Hepatocyte (in vitro differentiated cells): Measurements from ENCODE around the gene LRRN4CL. TPM values are rescaled to one million over a fixed set of nuclear protein-coding genes. Genes with fewer than 3 reads are reported as not detected.

ENCODE experiments used
- DNase-seq: peaks from one replicate; pipeline ENCODE4 v3.0.0-alpha.2; 2016; ENCODE audit warnings: low spot score
- H2AFZ ChIP-seq: fragments of 200-600 bp; sonication (generic); 2 replicates; pipeline ENCODE4 v1.6.0; 2016; ENCODE audit warnings: antibody characterized with exemption, mild to moderate bottlenecking
- H3K27ac ChIP-seq: fragments of 200-600 bp; sonication (generic); 2 replicates; pipeline ENCODE4 v1.5.1; 2016; ENCODE audit warnings: mild to moderate bottlenecking
- H3K27me3 ChIP-seq: fragments of 200-600 bp; sonication (generic); 2 replicates; pipeline ENCODE4 v1.6.1; 2016
- H3K36me3 ChIP-seq: fragments of 200-600 bp; sonication (generic); replicated peaks from 2 replicates; pipeline ENCODE4 v1.5.1; 2016; ENCODE audit warnings: low read depth; ENCODE audit not compliant: insufficient read depth
- H3K4me1 ChIP-seq: fragments of 200-600 bp; sonication (generic); 2 replicates; pipeline ENCODE4 v1.5.1; 2016; ENCODE audit warnings: mild to moderate bottlenecking, moderate library complexity; ENCODE audit not compliant: insufficient read depth
- H3K4me2 ChIP-seq: fragments of 200-600 bp; sonication (generic); 2 replicates; pipeline ENCODE4 v1.6.0; 2016
- H3K4me3 ChIP-seq: fragments of 200-600 bp; sonication (generic); 2 replicates; pipeline ENCODE4 v1.5.1; 2016; ENCODE audit warnings: mild to moderate bottlenecking
- H3K79me2 ChIP-seq: fragments of 200-600 bp; sonication (generic); 2 replicates; pipeline ENCODE4 v1.6.0; 2017; ENCODE audit warnings: mild to moderate bottlenecking
- H3K9me2 ChIP-seq: fragments of 200-600 bp; sonication (generic); replicated peaks from 2 replicates; pipeline ENCODE4 v1.6.0; 2017; ENCODE audit warnings: mild to moderate bottlenecking; ENCODE audit not compliant: insufficient read depth
- H3K9me3 ChIP-seq: fragments of 200-600 bp; sonication (generic); 2 replicates; pipeline ENCODE4 v1.5.1; 2016; ENCODE audit warnings: low read depth, mild to moderate bottlenecking
- H4K20me1 ChIP-seq: fragments of 200-600 bp; sonication (generic); 2 replicates; pipeline ENCODE4 v1.6.0; 2016; ENCODE audit warnings: mild to moderate bottlenecking; ENCODE audit not compliant: insufficient read depth, poor library complexity, severe bottlenecking
- CTCF ChIP-seq: fragments of 200-600 bp; sonication (generic); IDR thresholded peaks from 2 replicates; pipeline ENCODE4 v1.5.1; 2016; ENCODE audit warnings: antibody characterized with exemption, mild to moderate bottlenecking; ENCODE audit not compliant: poor library complexity
- EZH2 ChIP-seq: fragments of 200-600 bp; sonication (generic); IDR thresholded peaks from 2 replicates; pipeline ENCODE4 v1.6.1; 2016; ENCODE audit warnings: antibody characterized with exemption, mild to moderate bottlenecking, borderline replicate concordance
- EZH2phosphoT487 ChIP-seq: fragments of 200-600 bp; sonication (generic); IDR thresholded peaks from one replicate; pipeline ENCODE4 v1.6.1; 2018; ENCODE audit warnings: antibody characterized with exemption, mild to moderate bottlenecking, low read depth, moderate library complexity; ENCODE audit not compliant: unreplicated experiment, severe bottlenecking
- WGBS: methylation state at CpG from one replicate; pipeline ENCODE4 v1.1.6; 2016; ENCODE audit warnings: low lambda C conversion rate; ENCODE audit errors: missing lambda C conversion rate; 5-methylcytosine and 5-hydroxymethylcytosine counted together
- polyA plus RNA-seq: library from polyadenylated mRNA; unstranded; fragments of >200 nt; fragmentation: Nextera tagmentation; extraction: Ambion mirVana; gene quantifications from 2 replicates; pipeline ENCODE4 v1.2.1, GENCODE V29; 2016
- total RNA-seq: library from RNA; depleted of rRNA; stranded (reverse); fragments of >200 nt; gene quantifications from 2 replicates; pipeline ENCODE4 v1.2.3, GENCODE V29; 2014

LRRN4CL gene
- total and polyA plus RNA-seq, 2 experiments from 2014 or later = 0.40 to 0.41 TPM

GRCh38 chr11:62669420-62670161, 19.7 kb downstream of the LRRN4CL start:
- no peak overlapping the region for H3K4me2 ChIP-seq
- no peak overlapping the region for H2AFZ ChIP-seq
- H4K20me1 ChIP-seq = peaks cover 10% of the 10 kb centered on the region
- no peaks in the 10 kb centered on the region for H3K36me3 ChIP-seq
- H3K4me1 ChIP-seq = peaks cover 31% of the 10 kb centered on the region
- H3K79me2 ChIP-seq = peaks cover 58% of the 10 kb centered on the region
- no peak overlapping the region for H3K4me3 ChIP-seq
- 72% methylated on average over 4 of the region's 4 CpGs for WGBS
- TF ChIP-seq EZH2phosphoT487 (no peak), EZH2 (no peak), CTCF (no peak)
- no peaks in the 10 kb centered on the region for H3K9me3 ChIP-seq
- DNase-seq = no peak
- H3K9me2 ChIP-seq = no peaks in the 10 kb centered on the region
- H3K27me3 ChIP-seq = no peaks in the 10 kb centered on the region
- peak overlapping the region; percentile 95 for H3K27ac ChIP-seq

GRCh38 chr11:62667460-62667859, 21.9 kb downstream of the LRRN4CL start:
- peaks cover 20% of the 10 kb centered on the region for H3K4me1 ChIP-seq
- H3K36me3 ChIP-seq = no peaks in the 10 kb centered on the region
- peak overlapping the region; percentile 80 for H3K4me2 ChIP-seq
- TF ChIP-seq EZH2 = no peak
- TF ChIP-seq CTCF = no peak
- TF ChIP-seq EZH2phosphoT487 = no peak
- WGBS = 97% methylated on average over 2 of the region's 2 CpGs
- H4K20me1 ChIP-seq = peaks cover 10% of the 10 kb centered on the region
- H3K9me3 ChIP-seq = no peaks in the 10 kb centered on the region
- no peak overlapping the region for H3K27ac ChIP-seq
- no peaks in the 10 kb centered on the region for H3K9me2 ChIP-seq
- no peaks in the 10 kb centered on the region for H3K27me3 ChIP-seq
- DNase-seq = no peak
- no peak overlapping the region for H3K4me3 ChIP-seq
- peaks cover 54% of the 10 kb centered on the region for H3K79me2 ChIP-seq
- H2AFZ ChIP-seq = no peak overlapping the region

- TF ChIP-seq CTCF = no peak
- TF ChIP-seq EZH2 = no peak
- TF ChIP-seq EZH2phosphoT487 = no peak
- WGBS = 61% methylated on average over 16 of the region's 16 CpGs
- Histone ChIP-seq H3K9me2 (no peaks in the 10 kb centered on the region), H4K20me1 (peaks cover 10% of the 10 kb centered on the region), H3K9me3 (no peaks in the 10 kb centered on the region), H3K4me2 (peak overlapping the region; percentile 80), H3K4me1 (peaks cover 16% of the 10 kb centered on the region), H2AFZ (no peak overlapping the region), H3K27ac (peak overlapping the region; percentile 91), H3K4me3 (peak overlapping the region; percentile 56), H3K79me2 (peaks cover 51% of the 10 kb centered on the region), H3K27me3 (no peaks in the 10 kb centered on the region), H3K36me3 (no peaks in the 10 kb centered on the region)
- DNase-seq = no peak
Observed at GRCh38 chr11:62666259-62666926, 22.9 kb downstream of the LRRN4CL start.
